Measurements from ENCODE around the gene SLC25A6. TPM values are rescaled to one million over a fixed set of nuclear protein-coding genes. Genes with fewer than 3 reads are reported as not detected.

The SLC25A6 gene
- total RNA-seq, 2 experiments from 2014 or later, result 460 to 476 TPM

GRCh38 chrX:1401611-1402430, 9.9 kb upstream of the SLC25A6 start:
- intact Hi-C loops (cut with micrococcal nuclease), result no loop called here
- Mint-ChIP-seq H3K4me1 (ENCODE audit: low read depth) (no peaks in the 10 kb centered on the region), H3K4me3 (no peak overlapping the region), H3K27me3 (no peaks in the 10 kb centered on the region), H3K9me3 (no peaks in the 10 kb centered on the region), H3K27ac (no peak overlapping the region), H3K36me3 (ENCODE audit: low read depth) (peaks cover 11% of the 10 kb centered on the region)
- CTCF ChIA-PET, result no interaction called here
- ATAC-seq (no peak), DNase-seq (no peak)
- no peak for TF ChIP-seq CTCF (IDR thresholded peaks at IDR 0.05)
- POLR2A ChIA-PET, result no interaction called here

- no peak overlapping the region for H3K27ac Mint-ChIP-seq
- intact Hi-C loops (cut with micrococcal nuclease), result no loop called here
- no peaks in the 10 kb centered on the region for H3K27me3 Mint-ChIP-seq
- ChIA-PET CTCF (no interaction called here), POLR2A (no interaction called here)
- no peak overlapping the region for H3K4me3 Mint-ChIP-seq
- peaks cover 2% of the 10 kb centered on the region for H3K4me1 Mint-ChIP-seq (ENCODE audit: low read depth)
- no peak for DNase-seq
- peaks cover 20% of the 10 kb centered on the region for H3K36me3 Mint-ChIP-seq (ENCODE audit: low read depth)
- no peak for ATAC-seq
- no peaks in the 10 kb centered on the region for H3K9me3 Mint-ChIP-seq
- TF ChIP-seq CTCF (IDR thresholded peaks at IDR 0.05), result no peak
Observed at GRCh38 chrX:1400742-1401471, 9.0 kb upstream of the SLC25A6 start.

GRCh38 chrX:1400049-1400448, 8.1 kb upstream of the SLC25A6 start:
- no peaks in the 10 kb centered on the region for H3K27me3 Mint-ChIP-seq
- intact Hi-C loops (cut with micrococcal nuclease), result no loop called here
- ATAC-seq, result no peak

GRCh38 chrX:1398431-1399340, 6.8 kb upstream of the SLC25A6 start:
- ATAC-seq, result peak; percentile 22
- TF ChIP-seq CTCF (IDR thresholded peaks at IDR 0.05), result no peak
- peaks cover 27% of the 10 kb centered on the region for H3K36me3 Mint-ChIP-seq (ENCODE audit: low read depth)
- intact Hi-C loops (cut with micrococcal nuclease), result no loop called here
- H3K9me3 Mint-ChIP-seq, result no peaks in the 10 kb centered on the region
- H3K27ac Mint-ChIP-seq, result no peak overlapping the region
- H3K27me3 Mint-ChIP-seq, result no peaks in the 10 kb centered on the region
- DNase-seq, result no peak
- peaks cover 22% of the 10 kb centered on the region for H3K4me1 Mint-ChIP-seq (ENCODE audit: low read depth)
- CTCF ChIA-PET, result no interaction called here
- POLR2A ChIA-PET, result no interaction called here
- no peak overlapping the region for H3K4me3 Mint-ChIP-seq

More at GRCh38 chrX:1400049-1400448, 8.1 kb upstream of the SLC25A6 start:
- Mint-ChIP-seq H3K27ac (no peak overlapping the region), H3K9me3 (no peaks in the 10 kb centered on the region), H3K4me1 (ENCODE audit: low read depth) (peaks cover 10% of the 10 kb centered on the region), H3K4me3 (no peak overlapping the region), H3K36me3 (ENCODE audit: low read depth) (peaks cover 27% of the 10 kb centered on the region)
- ChIA-PET CTCF (no interaction called here), POLR2A (no interaction called here)
- no peak for DNase-seq
- no peak for TF ChIP-seq CTCF (IDR thresholded peaks at IDR 0.05)

Measured in activated CD8-positive, alpha-beta T cell treated with anti-CD3 and anti-CD28 coated beads for 36 hours (primary cell).